Breast epithelium (tissue), 4 donors: Measurements from ENCODE around the gene GRHL3. TPM values are rescaled to one million over a fixed set of nuclear protein-coding genes. Genes with fewer than 3 reads are reported as not detected.

Experiments used
- DNase-seq, 2 donors: peaks; one replicate each; pipeline ENCODE4 v3.0.0-alpha.2; 2019; ENCODE audit warnings: low spot score in 2 of 2
- H3K27ac ChIP-seq, 2 donors: fragments of 200-600 bp; sonication (generic) in 1 of 2; one replicate each; pipeline ENCODE4 v1.5.1; 2016 to 2019; ENCODE audit warnings: mild to moderate bottlenecking in 1 of 2
- H3K27me3 ChIP-seq, 2 donors: fragments of 200-600 bp; sonication (generic) in 1 of 2; one replicate each; pipeline versions ENCODE4 v1.5.1 to v1.6.0; 2017 to 2019; ENCODE audit warnings: control low read depth in 1 of 2, mild to moderate bottlenecking in 1 of 2
- H3K36me3 ChIP-seq: fragments of 200-600 bp; one replicate; pipeline ENCODE4 v1.5.1; 2019
- H3K4me1 ChIP-seq, 2 donors: fragments of 200-600 bp; sonication (generic); one replicate each; pipeline ENCODE4 v1.5.1; 2016 to 2019; ENCODE audit warnings: control low read depth in 1 of 2
- H3K4me3 ChIP-seq, 3 donors: fragments of 200-600 bp; sonication (generic); 1 replicate in 2 of 3; 2 replicates in 1 of 3; pipeline ENCODE4 v1.5.1; 2016 to 2019; ENCODE audit warnings: mild to moderate bottlenecking in 3 of 3, moderate library complexity in 2 of 3
- H3K9me3 ChIP-seq, 2 donors: fragments of 200-600 bp; sonication (generic) in 1 of 2; one replicate each; pipeline ENCODE4 v1.5.1; 2016 to 2019; ENCODE audit warnings: control low read depth in 1 of 2
- CTCF ChIP-seq, 3 donors: fragments of 450-650 bp; IDR thresholded peaks; one replicate each; pipeline ENCODE4 v1.5.1; 2016 to 2017; ENCODE audit warnings: antibody characterized with exemption in 3 of 3, mild to moderate bottlenecking in 3 of 3, moderate library complexity in 3 of 3
- POLR2A ChIP-seq: fragments of 450-650 bp; IDR thresholded peaks from one replicate; pipeline ENCODE4 v1.6.1; 2016; ENCODE audit warnings: antibody characterized with exemption, mild to moderate bottlenecking, moderate library complexity
- POLR2AphosphoS5 ChIP-seq, 3 donors: sonication (generic); formaldehyde crosslinking; IDR thresholded peaks; one replicate each; pipeline ENCODE4 v1.6.1; 2017; ENCODE audit warnings: antibody characterized with exemption in 3 of 3
- intact Hi-C: fragments of 100-400 bp; cut with DNase I; formaldehyde crosslinking; loops from one replicate; pipeline ENCODE4 v1.15.1; 2023; ENCODE audit warnings: low total_unique reads
- total RNA-seq, 3 donors: library from RNA; depleted of rRNA; stranded (reverse); fragments of >200 nt; gene quantifications; one replicate each; pipeline ENCODE4 v1.1.0, GENCODE V29; 2016

GRHL3 gene
- total RNA-seq, 3 donors from 2014 or later = 0.98 to 4.0 TPM; not detected in 1

DNA sequence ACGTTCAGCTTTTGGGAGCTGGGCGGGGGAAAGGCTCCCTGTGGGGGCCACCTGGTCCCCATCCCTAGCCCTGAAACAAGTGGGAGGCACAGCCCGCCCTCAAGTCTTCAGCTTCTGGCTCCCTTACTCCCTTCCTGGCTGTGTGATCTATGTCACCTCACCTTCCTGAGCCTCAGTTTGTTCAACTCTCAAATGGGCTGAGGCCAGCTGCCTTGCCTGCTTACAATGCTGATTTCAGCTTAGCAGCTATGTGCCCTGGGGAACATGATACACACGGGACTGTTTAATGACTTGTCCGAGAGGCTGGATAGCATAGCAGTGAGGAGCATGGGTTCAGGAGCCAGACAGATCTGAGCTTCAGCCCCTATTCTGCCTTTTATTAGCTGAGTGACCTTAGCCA, 19.3 kb downstream of the GRHL3 start:
- Histone ChIP-seq H3K4me1 (no peaks in the 10 kb centered on the region), H3K27ac (no peak overlapping the region), H3K36me3 (no peaks in the 10 kb centered on the region), H3K27me3 (no peaks in the 10 kb centered on the region), H3K9me3 (no peaks in the 10 kb centered on the region), H3K4me3 (no peak overlapping the region)
- no peak for TF ChIP-seq POLR2A
- intact Hi-C loops = no loop called here
- DNase-seq = no peak

DNA sequence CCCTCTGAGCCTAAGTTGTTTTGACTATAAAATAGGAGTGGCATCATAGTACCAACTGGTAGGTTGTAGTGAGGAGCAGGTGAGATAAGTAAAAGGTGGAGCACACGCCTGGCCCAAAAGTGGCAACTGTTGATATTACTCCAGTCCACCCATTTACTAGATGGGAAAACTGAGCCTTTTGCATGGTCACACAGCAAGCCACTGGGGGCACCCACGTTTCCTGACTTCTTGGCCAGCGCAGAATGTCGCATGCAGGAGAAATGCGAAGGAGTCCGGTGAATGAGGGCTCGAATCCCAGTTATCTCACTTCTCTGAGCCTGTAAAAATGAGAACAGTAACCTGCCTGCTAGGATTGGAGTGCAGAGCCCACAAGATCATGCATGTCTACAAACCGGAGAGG, 20.8 kb downstream of the GRHL3 start:
- H3K27ac ChIP-seq = no peak overlapping the region
- no peak for TF ChIP-seq POLR2A
- no peak for TF ChIP-seq CTCF (IDR thresholded peaks at IDR 0.05)
- no peak for TF ChIP-seq POLR2AphosphoS5 (IDR thresholded peaks at IDR 0.05)
- no peak overlapping the region for H3K4me3 ChIP-seq
- DNase-seq = no peak
- intact Hi-C loops = no loop called here
- H3K27me3 ChIP-seq = no peaks in the 10 kb centered on the region
- H3K4me1 ChIP-seq = no peaks in the 10 kb centered on the region
- H3K9me3 ChIP-seq = no peaks in the 10 kb centered on the region
- no peaks in the 10 kb centered on the region for H3K36me3 ChIP-seq

DNA sequence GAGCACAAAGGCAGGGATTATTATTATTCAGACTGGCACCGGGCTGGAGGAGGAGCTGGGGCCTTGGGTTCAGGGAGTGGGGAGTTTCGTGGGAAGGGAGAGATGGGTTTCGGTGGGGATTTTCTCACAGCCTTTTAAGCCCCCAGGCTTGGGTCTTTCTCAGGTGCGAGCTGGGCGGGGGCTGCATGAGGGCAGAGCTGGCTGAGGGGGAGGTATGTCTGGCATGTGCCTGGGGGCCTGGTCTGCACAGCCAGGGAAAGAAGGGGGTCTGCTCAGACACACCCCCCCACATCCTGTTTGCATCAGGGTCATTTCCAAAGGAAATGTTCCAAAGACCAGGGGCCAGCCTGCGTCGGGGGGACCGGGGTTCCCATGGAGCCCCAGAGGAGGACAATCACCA, 21.6 kb downstream of the GRHL3 start:
- intact Hi-C loops = no loop called here
- Histone ChIP-seq H3K27ac (no peak overlapping the region), H3K36me3 (no peaks in the 10 kb centered on the region), H3K9me3 (no peaks in the 10 kb centered on the region), H3K4me3 (no peak overlapping the region), H3K4me1 (no peaks in the 10 kb centered on the region), H3K27me3 (no peaks in the 10 kb centered on the region)
- DNase-seq = no peak
- TF ChIP-seq POLR2A = no peak
- no peak for TF ChIP-seq POLR2AphosphoS5 (IDR thresholded peaks at IDR 0.05)
- TF ChIP-seq CTCF (IDR thresholded peaks at IDR 0.05) = no peak

DNA sequence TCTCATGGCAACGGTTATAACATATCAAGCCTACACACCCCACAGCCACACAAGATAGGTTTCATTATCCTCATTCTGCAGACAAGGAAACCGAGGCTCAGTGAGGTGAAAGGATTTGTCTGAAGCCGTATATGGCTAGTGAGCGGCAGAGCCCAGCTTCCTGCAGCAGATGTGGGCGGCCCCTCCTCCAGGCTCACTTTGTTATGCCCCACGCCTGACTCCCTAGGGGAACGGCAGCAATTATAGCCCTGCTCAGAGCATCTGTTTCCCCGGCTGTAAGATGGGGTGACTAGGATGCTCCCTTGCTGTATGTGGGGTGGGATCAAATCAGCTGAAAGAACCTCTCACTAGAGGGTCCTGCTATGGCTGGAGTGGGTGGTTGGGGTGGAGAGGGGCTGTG, 22.1 kb downstream of the GRHL3 start:
- Histone ChIP-seq H3K27ac (no peak overlapping the region), H3K4me3 (no peak overlapping the region), H3K9me3 (no peaks in the 10 kb centered on the region), H3K36me3 (no peaks in the 10 kb centered on the region), H3K27me3 (no peaks in the 10 kb centered on the region), H3K4me1 (no peaks in the 10 kb centered on the region)
- no peak for DNase-seq
- no peak for TF ChIP-seq POLR2A
- TF ChIP-seq CTCF (IDR thresholded peaks at IDR 0.05) = no peak
- no peak for TF ChIP-seq POLR2AphosphoS5 (IDR thresholded peaks at IDR 0.05)
- intact Hi-C loops = no loop called here

DNA sequence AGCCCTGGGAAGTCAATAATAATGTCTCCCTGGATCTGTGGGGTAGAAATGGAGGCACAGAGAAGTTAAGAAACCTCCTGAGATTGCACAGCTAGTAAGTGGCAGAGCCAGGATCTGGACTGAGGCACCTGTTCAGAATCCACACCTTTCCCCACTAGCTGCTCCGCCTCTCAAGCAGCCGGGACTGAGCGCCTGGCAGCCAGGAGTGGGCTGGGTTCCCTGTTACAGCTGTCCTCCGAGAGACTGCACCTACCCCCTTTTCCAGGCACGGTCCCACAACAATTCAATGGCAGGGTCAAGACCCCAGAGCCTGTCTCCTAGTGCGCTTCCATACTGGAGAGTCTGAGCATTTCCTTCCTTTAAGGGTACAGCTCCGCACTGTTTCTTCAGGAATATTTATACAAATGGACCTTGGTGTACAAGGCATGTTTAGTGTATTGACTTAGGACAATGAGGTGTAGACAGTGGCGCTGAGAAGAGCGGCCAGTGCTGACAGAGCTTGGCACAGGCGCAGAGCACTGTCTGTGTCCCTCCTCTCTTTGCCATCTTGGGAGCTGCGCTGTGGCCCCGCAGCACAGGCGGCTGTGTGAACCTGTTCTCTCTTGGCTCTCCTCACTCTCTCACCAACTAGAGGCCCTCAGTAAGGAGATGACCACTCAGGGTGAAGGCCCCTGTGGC, 24.4 kb downstream of the GRHL3 start:
- Histone ChIP-seq H3K4me3 (no peak overlapping the region), H3K36me3 (no peaks in the 10 kb centered on the region), H3K27me3 (no peaks in the 10 kb centered on the region), H3K9me3 (no peaks in the 10 kb centered on the region), H3K27ac (no peak overlapping the region), H3K4me1 (no peaks in the 10 kb centered on the region)
- intact Hi-C loops = no loop called here
- DNase-seq = no peak
- TF ChIP-seq CTCF (IDR thresholded peaks at IDR 0.05) (no peak), POLR2A (no peak), POLR2AphosphoS5 (IDR thresholded peaks at IDR 0.05) (no peak)
